Suprapubic skin (tissue), 4 donors: ENCODE measurements around the gene ZNF385A.

ENCODE experiments used
- EP300 ChIP-seq: sonication (generic); formaldehyde crosslinking; IDR thresholded peaks from one replicate; pipeline ENCODE4 v1.6.1; 2017; ENCODE audit warnings: antibody characterized with exemption
- POLR2AphosphoS5 ChIP-seq, 3 donors: sonication (generic); formaldehyde crosslinking; IDR thresholded peaks; one replicate each; pipeline ENCODE4 v1.6.1; 2017; ENCODE audit warnings: antibody characterized with exemption in 3 of 3
- TF ChIP-seq, protein P1 (sequence below), 2 donors: fragments of 200-600 bp in 1 of 2; fragments of 450-650 bp in 1 of 2; sonication (generic) in 1 of 2; IDR thresholded peaks; one replicate each; pipeline ENCODE4 v1.5.1; 2016 to 2019; ENCODE audit warnings: antibody characterized with exemption in 2 of 2, mild to moderate bottlenecking in 1 of 2, moderate library complexity in 1 of 2

DNA sequence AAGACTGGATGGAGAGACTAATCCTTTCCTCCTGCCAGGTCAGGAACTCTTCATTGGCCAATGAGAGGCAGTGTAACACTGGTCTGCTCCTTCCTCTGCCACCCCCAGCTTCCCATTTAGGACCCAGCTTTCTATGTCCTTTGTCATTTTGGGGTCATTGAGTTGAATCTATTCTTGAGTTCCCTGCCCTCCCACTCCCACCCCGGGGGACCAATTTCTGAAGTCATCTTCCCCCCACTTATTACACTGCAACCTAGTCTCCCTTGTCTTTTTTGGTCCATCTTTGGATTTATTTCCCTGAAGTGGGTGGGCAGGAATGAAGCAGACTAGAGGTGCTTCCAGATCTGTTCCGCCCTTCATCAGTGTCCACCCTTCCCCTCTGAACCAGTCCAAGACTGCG lies 42.2 kb upstream of the ZNF385A start:
- no peak for TF ChIP-seq POLR2AphosphoS5 (IDR thresholded peaks at IDR 0.05)
- TF ChIP-seq, protein P1, sequence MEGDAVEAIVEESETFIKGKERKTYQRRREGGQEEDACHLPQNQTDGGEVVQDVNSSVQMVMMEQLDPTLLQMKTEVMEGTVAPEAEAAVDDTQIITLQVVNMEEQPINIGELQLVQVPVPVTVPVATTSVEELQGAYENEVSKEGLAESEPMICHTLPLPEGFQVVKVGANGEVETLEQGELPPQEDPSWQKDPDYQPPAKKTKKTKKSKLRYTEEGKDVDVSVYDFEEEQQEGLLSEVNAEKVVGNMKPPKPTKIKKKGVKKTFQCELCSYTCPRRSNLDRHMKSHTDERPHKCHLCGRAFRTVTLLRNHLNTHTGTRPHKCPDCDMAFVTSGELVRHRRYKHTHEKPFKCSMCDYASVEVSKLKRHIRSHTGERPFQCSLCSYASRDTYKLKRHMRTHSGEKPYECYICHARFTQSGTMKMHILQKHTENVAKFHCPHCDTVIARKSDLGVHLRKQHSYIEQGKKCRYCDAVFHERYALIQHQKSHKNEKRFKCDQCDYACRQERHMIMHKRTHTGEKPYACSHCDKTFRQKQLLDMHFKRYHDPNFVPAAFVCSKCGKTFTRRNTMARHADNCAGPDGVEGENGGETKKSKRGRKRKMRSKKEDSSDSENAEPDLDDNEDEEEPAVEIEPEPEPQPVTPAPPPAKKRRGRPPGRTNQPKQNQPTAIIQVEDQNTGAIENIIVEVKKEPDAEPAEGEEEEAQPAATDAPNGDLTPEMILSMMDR (IDR thresholded peaks at IDR 0.05), result no peak
- no peak for TF ChIP-seq EP300
